Measurements from ENCODE around the gene FARP2.
"Not testable (repeated sequence)": the region's sequence is repeated elsewhere in the genome, so short reads cannot be mapped to it uniquely, and the experiment has no call there.

FARP2 gene

DNA sequence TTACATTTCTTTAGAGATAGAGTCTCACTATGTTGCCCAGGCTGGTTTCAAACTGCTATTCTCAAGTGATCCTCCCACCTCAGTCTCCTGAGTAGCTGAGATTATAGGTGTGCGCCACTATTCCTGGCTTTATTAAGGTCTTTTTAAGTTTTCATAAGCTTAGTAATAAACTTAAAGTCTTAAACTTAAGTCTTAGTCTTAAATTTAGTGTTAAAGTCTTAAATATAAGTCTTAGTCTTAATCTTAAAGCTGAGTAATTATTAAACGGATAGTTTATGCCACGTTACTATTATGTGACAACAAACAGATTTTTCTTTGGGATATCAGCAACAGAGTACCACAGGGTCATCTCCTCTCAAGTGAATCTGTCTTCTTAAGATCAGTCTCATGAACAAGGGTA lies 12.6 kb downstream of the FARP2 start:
- no peak for DNase-seq

GRCh38 chr2:241372361-241372992 lies 16.4 kb downstream of the FARP2 start:
- no peak for DNase-seq

DNA sequence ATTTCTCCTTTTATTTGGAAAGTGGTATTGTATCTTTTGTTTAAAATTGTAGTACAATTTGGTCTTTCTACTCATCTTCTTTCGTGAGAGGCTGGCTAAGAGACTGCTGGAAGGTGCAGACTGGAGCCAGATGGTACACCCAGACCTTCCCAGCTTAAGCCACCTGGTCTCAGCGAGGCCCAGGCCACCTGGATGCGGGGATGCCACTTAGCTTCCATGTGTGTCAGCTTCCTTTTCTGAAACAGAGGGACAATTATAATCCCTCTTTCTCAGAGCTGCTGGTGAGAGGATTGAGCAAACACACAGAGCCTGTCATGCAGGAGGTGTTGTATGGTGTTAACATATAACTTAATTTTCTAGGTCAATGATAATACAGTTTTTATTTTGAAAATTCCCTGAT lies 17.4 kb downstream of the FARP2 start:
- no peak for DNase-seq

DNA sequence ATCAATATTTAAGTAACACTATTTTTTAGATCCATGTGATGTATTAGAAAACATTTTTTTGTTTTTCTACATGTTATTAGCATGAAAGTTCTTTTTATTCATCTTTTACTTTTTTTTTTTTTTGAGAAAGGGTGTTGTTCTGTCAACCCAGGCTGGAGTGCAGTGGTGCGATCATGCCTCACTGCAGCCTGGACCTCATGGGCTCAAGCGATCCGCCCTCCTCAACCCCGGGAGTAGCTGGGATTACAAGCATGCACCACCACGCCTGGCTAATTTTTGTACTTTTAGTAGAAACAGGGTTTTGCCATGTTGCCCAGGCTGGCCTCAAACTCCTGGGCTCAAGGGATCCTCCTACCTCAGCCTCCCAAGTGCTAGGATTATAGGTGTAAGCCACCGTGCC lies 17.8 kb downstream of the FARP2 start:
- not testable (repeated sequence) for DNase-seq

DNA sequence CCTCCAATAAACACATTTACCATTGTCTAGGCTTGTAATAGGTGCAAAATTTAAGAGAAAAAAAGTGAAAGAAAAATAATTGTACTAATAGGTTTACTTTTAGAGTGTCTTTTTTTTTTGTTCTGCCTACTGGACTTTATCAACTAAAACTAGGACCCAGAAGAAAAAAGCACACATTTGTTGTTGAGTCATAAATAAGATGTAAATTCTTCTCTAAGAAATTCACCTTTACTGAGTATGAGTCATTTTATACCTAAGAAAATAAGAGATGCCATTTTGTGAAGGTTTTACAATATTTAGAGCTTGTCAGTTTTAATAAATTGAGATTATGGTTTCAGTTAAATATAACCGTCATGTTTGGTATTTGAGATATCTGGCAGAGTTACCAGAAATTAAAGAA lies 19.2 kb downstream of the FARP2 start:
- no peak for DNase-seq

DNA sequence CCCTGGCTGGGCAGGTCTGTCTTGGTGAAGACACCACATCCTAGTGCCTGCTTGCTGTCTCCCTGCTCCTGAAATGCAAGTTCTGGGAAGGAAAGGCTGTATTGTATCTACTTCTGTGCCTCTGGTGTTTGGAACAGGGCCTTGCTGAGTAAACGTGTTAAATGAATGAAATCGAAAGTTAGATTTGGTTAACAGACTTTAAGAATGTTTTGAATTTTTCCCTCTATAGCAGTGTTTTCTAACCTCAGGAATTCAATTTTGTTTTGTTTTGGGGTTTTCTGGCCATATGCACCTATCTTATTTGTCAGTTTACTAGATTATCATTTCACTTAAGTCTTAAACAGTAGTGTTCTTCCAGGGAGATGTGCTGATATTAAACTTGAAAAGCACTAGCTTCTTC lies 20.7 kb downstream of the FARP2 start:
- DNase-seq, result no peak

DNA sequence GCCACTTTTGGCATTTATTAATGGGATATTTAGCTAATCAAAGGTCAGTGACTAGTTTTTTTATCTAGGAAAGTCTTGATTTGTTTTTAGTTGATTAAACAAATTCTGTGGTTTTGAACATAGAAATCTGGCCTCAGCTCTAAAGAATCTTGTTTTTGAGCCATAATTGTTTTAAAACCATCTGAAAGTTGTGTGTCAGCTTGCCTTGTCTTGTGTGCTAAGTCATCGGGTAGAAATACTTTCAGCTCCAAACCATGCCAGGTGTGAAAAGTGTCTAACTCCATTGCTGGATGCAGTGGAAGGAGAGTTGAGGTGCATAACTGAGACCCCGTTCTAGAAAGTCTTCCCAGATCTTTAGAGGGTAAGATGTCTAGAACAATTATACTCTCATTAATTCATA lies 22.7 kb downstream of the FARP2 start:
- no peak for DNase-seq

DNA sequence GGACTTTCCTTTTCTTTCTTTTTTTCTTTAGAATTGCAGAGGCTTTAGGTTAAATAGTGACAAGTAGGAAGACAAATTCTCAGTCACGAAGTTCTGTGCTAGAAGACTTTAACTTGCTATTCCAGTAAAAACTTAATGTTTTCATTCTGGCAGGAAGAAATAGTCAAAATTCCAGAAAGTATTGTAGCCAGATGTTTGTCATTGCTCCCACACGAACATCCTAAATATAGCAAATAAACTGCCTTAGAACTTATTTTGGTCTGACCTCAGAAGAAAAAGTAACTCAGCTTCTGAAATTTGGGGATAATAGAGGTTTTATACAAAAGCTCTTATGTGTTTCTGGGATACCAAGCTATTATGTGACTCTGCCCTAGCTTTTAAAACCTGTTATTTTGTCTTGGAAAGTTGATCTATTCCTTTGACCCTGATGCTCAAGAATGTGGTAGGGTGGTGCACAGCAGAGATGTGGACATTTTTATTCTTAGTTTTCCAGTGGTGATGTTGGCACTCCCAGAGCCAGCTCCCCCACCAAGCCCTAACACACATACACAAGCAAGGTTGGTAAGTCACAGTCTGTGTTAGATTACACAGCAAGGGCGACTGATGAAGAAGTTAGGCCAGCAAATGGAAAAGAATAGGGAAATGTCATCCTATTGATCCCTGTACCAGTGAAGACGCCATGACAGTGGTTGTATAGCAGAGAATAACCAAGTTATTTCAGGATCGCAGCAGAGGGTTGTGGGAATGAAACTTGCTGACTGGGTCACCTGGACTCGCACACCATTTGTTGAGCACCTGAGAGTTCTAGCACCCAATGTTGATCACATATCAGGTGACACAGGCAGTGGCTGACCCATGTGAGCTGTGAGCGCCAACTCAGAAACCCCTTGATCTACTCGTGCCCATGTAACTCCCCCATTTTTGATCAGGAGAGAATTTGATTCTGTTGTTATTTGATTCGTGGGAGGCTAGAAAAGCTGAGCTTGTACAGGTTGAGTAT lies 23.7 kb downstream of the FARP2 start:
- no peak for DNase-seq

DNA sequence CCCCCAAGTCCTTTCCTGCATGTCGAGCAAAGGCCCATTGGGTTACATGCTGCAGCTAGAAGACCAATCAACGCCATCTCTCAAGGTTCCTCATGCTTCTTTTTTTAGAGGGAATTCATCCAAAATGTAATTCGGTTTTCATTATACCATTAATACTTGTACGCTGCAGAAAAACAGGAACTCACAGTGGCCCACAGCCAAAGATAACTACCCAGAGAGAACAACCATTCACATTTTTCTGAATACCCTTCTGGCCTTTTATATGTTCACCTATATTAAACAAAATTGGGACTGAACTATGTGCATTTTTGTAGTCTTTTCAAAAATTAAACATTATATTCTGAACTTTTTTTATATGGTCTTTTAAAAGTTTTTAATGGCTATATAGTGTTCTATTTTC lies 25.8 kb downstream of the FARP2 start:
- DNase-seq, result no peak

DNA sequence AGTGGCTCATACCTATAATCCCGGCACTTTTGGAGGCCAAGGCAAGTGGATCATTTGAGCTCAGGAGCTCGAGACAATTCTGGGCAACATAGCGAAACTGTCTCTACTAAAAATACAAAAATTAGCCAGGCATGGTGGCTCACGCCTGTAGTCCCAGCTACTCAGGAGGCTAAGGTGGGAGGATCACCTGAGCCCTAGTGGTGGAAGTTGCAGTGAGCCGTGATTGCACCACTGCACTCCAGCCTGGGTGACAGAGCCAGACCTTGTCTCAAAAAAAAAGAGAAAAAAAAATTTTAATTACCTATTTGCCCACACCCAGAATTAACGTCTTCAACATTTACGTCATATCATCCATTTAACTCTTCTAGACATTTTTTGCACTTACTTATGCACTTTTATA lies 29.4 kb downstream of the FARP2 start:
- DNase-seq, result not testable (repeated sequence)

DNA sequence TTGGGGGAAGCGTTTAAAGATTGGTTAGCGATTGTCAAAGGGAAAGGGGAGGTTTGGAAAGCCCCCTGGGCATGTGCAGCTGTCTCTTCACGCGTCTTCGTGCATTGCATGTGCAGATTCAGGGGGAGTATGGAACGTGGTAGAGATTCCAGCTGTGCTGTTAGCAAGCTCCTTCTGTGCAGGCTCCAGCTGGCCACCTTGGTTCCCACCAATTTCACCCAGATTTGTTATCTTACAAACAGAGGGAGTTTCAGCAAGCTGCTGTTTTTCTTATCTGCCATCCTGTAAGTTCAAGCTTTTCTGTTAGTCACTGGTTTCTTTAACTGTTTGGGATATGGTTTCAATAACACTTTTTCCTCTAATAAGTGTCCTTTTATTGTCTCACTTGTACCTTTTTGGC lies 30.4 kb downstream of the FARP2 start:
- DNase-seq, result no peak

- no peak for DNase-seq
Observed at GRCh38 chr2:241389697-241390096, 33.6 kb downstream of the FARP2 start.

- DNase-seq, result no peak
Observed at GRCh38 chr2:241390301-241391206, 34.5 kb downstream of the FARP2 start.

DNA sequence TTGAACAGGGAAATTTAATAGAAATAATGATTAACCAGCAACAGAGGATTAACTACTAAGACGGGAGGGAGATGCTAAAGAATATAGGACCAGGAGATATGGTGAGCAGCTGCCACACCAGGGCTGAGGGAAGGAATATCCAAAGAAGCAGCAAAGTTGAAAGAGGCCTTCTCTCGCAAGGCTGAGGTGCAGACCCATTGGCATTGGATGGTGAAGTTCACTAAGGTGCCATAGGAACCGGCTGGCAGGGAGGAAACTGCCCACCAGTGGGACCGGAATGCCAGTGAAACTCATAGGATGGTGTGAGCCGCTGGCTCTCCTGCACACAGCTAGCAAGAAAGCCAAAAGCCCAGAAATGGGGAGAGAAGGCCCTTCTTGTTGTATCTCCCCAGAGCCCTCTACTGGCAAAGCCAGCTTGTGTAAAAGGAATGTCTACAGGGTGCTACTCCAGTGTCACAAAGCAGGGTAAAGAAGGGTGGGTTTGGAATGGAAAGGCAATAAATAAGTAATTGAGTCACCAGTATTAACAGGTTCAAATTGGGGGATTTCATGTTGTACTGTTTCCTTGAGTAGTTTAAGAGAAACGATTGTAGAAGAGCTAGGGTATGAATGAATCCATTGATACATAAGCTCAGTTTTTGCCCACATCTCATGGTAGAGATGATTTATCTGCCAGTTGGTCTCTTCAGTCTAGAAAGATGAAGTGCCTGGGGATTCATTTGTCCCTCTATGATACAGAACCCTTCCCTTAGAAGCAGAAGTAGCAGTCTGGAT lies 36.0 kb downstream of the FARP2 start:
- no peak for DNase-seq

DNA sequence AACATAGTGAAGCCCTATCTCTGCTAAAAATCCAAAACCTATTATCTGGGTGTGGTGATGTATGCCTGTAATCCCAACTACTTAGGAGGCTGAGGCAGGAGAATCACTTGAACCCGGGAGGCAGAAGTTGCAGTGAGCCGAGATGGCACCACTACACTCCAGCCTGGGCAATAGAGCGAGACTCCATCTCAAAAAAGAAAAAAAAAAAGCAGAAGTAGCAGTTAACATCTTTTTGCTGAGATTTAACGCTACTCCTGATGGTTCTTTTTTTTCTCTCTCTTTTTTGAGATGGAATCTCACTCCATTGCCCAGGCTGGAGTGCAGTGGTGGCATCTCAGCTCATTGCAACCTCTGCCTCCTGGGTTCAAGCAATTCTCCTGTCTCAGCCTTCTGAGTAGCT lies 36.7 kb downstream of the FARP2 start:
- not testable (repeated sequence) for DNase-seq

DNA sequence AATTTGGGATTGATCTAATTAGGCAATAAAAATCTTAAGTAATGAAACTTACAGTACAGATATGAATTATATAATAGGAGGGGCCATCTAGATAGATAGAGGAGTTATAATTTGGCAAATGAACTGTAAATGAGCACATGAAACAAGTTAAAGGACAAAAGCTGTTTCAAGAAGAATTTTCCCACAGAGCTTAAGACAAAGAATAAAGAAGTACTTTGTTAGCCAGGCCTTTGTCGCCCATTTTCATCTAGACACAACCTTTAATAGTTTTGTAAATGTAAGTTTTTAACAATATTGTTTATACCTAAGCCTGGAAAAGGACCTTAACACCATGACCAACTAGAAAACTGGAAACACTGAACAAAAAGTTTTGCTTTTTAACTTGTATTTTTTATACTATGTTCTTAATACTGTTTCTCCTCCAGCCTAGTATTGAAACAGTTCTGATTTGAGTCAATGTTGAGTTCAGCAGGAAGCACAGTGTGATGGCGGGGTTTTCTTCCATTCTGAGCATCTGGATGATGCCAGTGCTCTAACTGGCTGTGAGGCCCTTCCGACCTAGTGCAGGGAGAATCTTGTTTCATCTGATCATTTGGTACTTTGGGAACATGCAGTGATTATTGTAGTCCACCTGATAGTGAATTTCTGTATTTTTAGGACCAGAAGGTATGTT lies 37.6 kb downstream of the FARP2 start:
- DNase-seq, result no peak

DNA sequence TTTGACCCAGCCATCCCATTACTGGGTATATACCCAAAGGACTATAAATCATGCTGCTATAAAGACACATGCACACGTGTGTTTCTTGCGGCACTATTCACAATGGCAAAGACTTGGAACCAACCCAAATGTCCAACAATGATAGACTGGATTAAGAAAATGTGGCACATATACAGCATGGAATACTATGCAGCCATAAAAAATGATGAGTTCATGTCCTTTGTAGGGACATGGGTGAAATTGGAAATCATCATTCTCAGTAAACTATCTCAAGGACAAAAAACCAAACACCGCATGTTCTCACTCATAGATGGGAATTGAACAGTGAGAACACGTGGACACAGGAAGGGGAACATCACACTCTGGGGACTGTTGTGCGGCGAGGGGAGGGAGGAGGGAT lies 40.7 kb downstream of the FARP2 start:
- DNase-seq, result not testable (repeated sequence)

GRCh38 chr2:241399941-241400922 lies 44.1 kb downstream of the FARP2 start:
- DNase-seq, result no peak

- no peak for DNase-seq
Observed at GRCh38 chr2:241408849-241409248, 52.8 kb downstream of the FARP2 start.

DNA sequence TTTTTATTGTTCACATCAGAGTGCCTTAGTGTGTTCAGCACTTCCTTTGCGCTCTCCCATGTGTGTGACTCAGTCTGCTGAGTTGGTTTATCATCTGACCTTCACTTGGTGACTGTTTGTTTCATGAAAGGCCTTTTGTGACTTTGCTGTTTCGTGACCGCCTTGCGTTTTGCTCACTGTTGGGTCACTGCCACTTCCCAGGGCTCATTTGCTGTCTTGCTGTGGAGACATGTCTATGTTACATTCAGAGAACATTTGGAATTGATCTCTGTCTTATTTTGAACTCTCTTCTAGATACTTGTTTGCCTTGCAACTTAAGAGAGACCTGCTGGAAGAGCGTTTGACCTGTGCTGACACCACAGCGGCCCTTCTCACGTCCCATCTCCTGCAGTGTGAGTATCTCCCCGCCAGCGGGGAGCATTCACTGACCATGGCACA lies 54.7 kb downstream of the FARP2 start:
- no peak for DNase-seq
